Sigmoid colon (tissue), 7 donors: ENCODE results near the gene CD99L2. TPM values are rescaled to one million over a fixed set of nuclear protein-coding genes. Genes with fewer than 3 reads are reported as not detected.

Experiments used
- DNase-seq: peaks from one replicate; pipeline ENCODE4 v3.0.0-alpha.2; 2019
- H3K27ac ChIP-seq, 4 donors: fragments of 200-600 bp; sonication (generic); one replicate each; pipeline ENCODE4 v1.5.1; 2016 to 2019; ENCODE audit warnings: mild to moderate bottlenecking in 1 of 4
- H3K27me3 ChIP-seq, 3 donors: fragments of 200-600 bp; sonication (generic); one replicate each; pipeline ENCODE4 v1.5.1; 2019; ENCODE audit warnings: mild to moderate bottlenecking in 1 of 3
- H3K36me3 ChIP-seq, 4 donors: fragments of 200-600 bp; sonication (generic); one replicate each; pipeline ENCODE4 v1.5.1; 2016 to 2019
- H3K4me1 ChIP-seq, 4 donors: fragments of 200-600 bp; sonication (generic); one replicate each; pipeline ENCODE4 v1.5.1; 2017 to 2019
- H3K4me3 ChIP-seq, 4 donors: fragments of 200-600 bp; sonication (generic); one replicate each; pipeline ENCODE4 v1.5.1; 2017 to 2019; ENCODE audit warnings: mild to moderate bottlenecking in 2 of 4, moderate library complexity in 1 of 4
- H3K9me3 ChIP-seq, 4 donors: fragments of 200-600 bp in 3 of 4; sonication (generic) in 3 of 4; one replicate each; pipeline versions ENCODE4 v1.5.1 to v1.6.1; 2013 to 2019
- CTCF ChIP-seq, 4 experiments: fragments of 450-650 bp in 3 of 4; fragments of 200-600 bp in 1 of 4; IDR thresholded peaks; one replicate each; pipeline ENCODE4 v1.5.1; 2016 to 2019; ENCODE audit warnings: antibody characterized with exemption in 4 of 4, mild to moderate bottlenecking in 3 of 4, moderate library complexity in 2 of 4
- EP300 ChIP-seq, 4 donors: sonication (generic); formaldehyde crosslinking; IDR thresholded peaks; one replicate each; pipeline ENCODE4 v1.6.1; 2017; ENCODE audit warnings: antibody characterized with exemption in 4 of 4
- POLR2A ChIP-seq, 2 donors: fragments of 450-650 bp; IDR thresholded peaks; one replicate each; pipeline ENCODE4 v1.6.1; 2016; ENCODE audit warnings: antibody characterized with exemption in 2 of 2, mild to moderate bottlenecking in 2 of 2, moderate library complexity in 2 of 2
- POLR2AphosphoS5 ChIP-seq, 4 donors: sonication (generic); formaldehyde crosslinking; IDR thresholded peaks; one replicate each; pipeline ENCODE4 v1.6.1; 2017; ENCODE audit warnings: antibody characterized with exemption in 4 of 4
- WGBS, 2 donors: extraction: QIAGEN DNeasy Blood & Tissue Kit; methylation state at CpG; one replicate each; pipeline ENCODE4 v1.1.7; 2013; 5-methylcytosine and 5-hydroxymethylcytosine counted together
- intact Hi-C: fragments of 100-400 bp; cut with DNase I; formaldehyde crosslinking; loops from one replicate; pipeline ENCODE4 v1.15.1; 2023
- polyA plus RNA-seq, 3 donors: library from polyadenylated mRNA; stranded (reverse); fragments of 200-250 nt; gene quantifications; one replicate each; pipeline ENCODE4 v1.2.3, GENCODE V29; 2013
- total RNA-seq, 4 donors: library from RNA; depleted of rRNA; stranded (reverse); fragments of >200 nt; gene quantifications; one replicate each; pipeline ENCODE4 v1.1.0, GENCODE V29; 2016
- donor health status: healthy with polysubstance abuse.
- donor health status: Bipolar disorder and iron deficiency.
- donor health status: healthy.

CD99L2 gene
- total and polyA plus RNA-seq, 7 donors, result 4.8 to 62.6 (median 55.8) TPM

GRCh38 chrX:150856785-150857184 lies 41.7 kb downstream of the CD99L2 start:
- intact Hi-C loops, result no loop called here
- no peaks in the 10 kb centered on the region for H3K27me3 ChIP-seq
- DNase-seq, result no peak
- no peaks in the 10 kb centered on the region for H3K9me3 ChIP-seq
- no peak overlapping the region for H3K27ac ChIP-seq
- no peaks in the 10 kb centered on the region for H3K36me3 ChIP-seq
- 96 to 100% methylated on average over 1 of the region's 1 CpG for WGBS, 2 donors
- no peaks in the 10 kb centered on the region for H3K4me1 ChIP-seq
- TF ChIP-seq CTCF (IDR thresholded peaks at IDR 0.05) (no peak), POLR2AphosphoS5 (IDR thresholded peaks at IDR 0.05) (no peak), EP300 (IDR thresholded peaks at IDR 0.05) (no peak), POLR2A (IDR thresholded peaks at IDR 0.05) (no peak)
- H3K4me3 ChIP-seq, result no peak overlapping the region

- Histone ChIP-seq H3K9me3 (no peaks in the 10 kb centered on the region), H3K27me3 (no peaks in the 10 kb centered on the region), H3K4me1 (no peaks in the 10 kb centered on the region), H3K27ac (no peak overlapping the region), H3K4me3 (no peak overlapping the region), H3K36me3 (no peaks in the 10 kb centered on the region)
- intact Hi-C loops, result no loop called here
- WGBS, 2 donors, result 96 to 98% methylated on average over 3 of the region's 3 CpGs
- DNase-seq, result no peak
- TF ChIP-seq EP300 (IDR thresholded peaks at IDR 0.05), result no peak
Observed at GRCh38 chrX:150856101-150856500, 42.4 kb downstream of the CD99L2 start.

GRCh38 chrX:150854856-150855255 lies 43.6 kb downstream of the CD99L2 start:
- DNase-seq, result no peak
- intact Hi-C loops, result no loop called here
- Histone ChIP-seq H3K36me3 (no peaks in the 10 kb centered on the region), H3K27me3 (no peaks in the 10 kb centered on the region), H3K4me1 (no peaks in the 10 kb centered on the region), H3K9me3 (no peaks in the 10 kb centered on the region), H3K27ac (no peak overlapping the region), H3K4me3 (no peak overlapping the region)
- no peak for TF ChIP-seq EP300 (IDR thresholded peaks at IDR 0.05)
- TF ChIP-seq POLR2A (IDR thresholded peaks at IDR 0.05), result no peak
- TF ChIP-seq POLR2AphosphoS5 (IDR thresholded peaks at IDR 0.05), result no peak
- no peak for TF ChIP-seq CTCF (IDR thresholded peaks at IDR 0.05)
- 52 to 66% methylated on average over 2 of the region's 2 CpGs for WGBS, 2 donors

GRCh38 chrX:150849996-150850720 lies 48.3 kb downstream of the CD99L2 start:
- intact Hi-C loops, result no loop called here
- no peak for DNase-seq
- Histone ChIP-seq H3K4me1 (no peaks in the 10 kb centered on the region), H3K9me3 (no peaks in the 10 kb centered on the region), H3K36me3 (no peaks in the 10 kb centered on the region), H3K27ac (no peak overlapping the region), H3K4me3 (no peak overlapping the region), H3K27me3 (no peaks in the 10 kb centered on the region)
- no peak for TF ChIP-seq EP300 (IDR thresholded peaks at IDR 0.05)
- no peak for TF ChIP-seq CTCF (IDR thresholded peaks at IDR 0.05)
- TF ChIP-seq POLR2A (IDR thresholded peaks at IDR 0.05), result no peak
- TF ChIP-seq POLR2AphosphoS5 (IDR thresholded peaks at IDR 0.05), result no peak
- WGBS, 2 donors, result 86 to 89% methylated on average over 3 of the region's 3 CpGs

- H3K27ac ChIP-seq, result no peak overlapping the region
- TF ChIP-seq CTCF (IDR thresholded peaks at IDR 0.05) (no peak), POLR2A (IDR thresholded peaks at IDR 0.05) (no peak), EP300 (IDR thresholded peaks at IDR 0.05) (no peak)
- H3K36me3 ChIP-seq, result no peaks in the 10 kb centered on the region
- no peak for DNase-seq
- H3K4me1 ChIP-seq, result no peaks in the 10 kb centered on the region
- H3K4me3 ChIP-seq, result no peak overlapping the region
- WGBS, 2 donors, result 94 to 95% methylated on average over 2 of the region's 2 CpGs
- intact Hi-C loops, result no loop called here
- no peaks in the 10 kb centered on the region for H3K27me3 ChIP-seq
- H3K9me3 ChIP-seq, result no peaks in the 10 kb centered on the region
Observed at GRCh38 chrX:150849486-150849885, 49.0 kb downstream of the CD99L2 start.
